ENCODE measurements around the gene TTYH3. TPM values are rescaled to one million over a fixed set of nuclear protein-coding genes. Genes with fewer than 3 reads are reported as not detected.
A peak's percentile ranks its signal among the peaks of the same experiment; 100 is the strongest.

The TTYH3 gene
- total and polyA plus RNA-seq, 2 of the 13 experiments (the other 11 are each of a cell fraction or from before 2014, with no cell fraction given) = 26.3 to 50.0 TPM

GRCh38 chr7:2663121-2663886 lies 31.5 kb downstream of the TTYH3 start (continued):
- no peak for TF ChIP-seq MTF2 (CRISPR knock-in tag; IDR thresholded peaks at IDR 0.05; ENCODE audit: borderline replicate concordance)
- TF ChIP-seq, protein P1, sequence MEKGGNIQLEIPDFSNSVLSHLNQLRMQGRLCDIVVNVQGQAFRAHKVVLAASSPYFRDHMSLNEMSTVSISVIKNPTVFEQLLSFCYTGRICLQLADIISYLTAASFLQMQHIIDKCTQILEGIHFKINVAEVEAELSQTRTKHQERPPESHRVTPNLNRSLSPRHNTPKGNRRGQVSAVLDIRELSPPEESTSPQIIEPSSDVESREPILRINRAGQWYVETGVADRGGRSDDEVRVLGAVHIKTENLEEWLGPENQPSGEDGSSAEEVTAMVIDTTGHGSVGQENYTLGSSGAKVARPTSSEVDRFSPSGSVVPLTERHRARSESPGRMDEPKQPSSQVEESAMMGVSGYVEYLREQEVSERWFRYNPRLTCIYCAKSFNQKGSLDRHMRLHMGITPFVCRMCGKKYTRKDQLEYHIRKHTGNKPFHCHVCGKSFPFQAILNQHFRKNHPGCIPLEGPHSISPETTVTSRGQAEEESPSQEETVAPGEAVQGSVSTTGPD (CRISPR knock-in tag; IDR thresholded peaks at IDR 0.05) = no peak
- peak; percentile 6; the same call in 1 of the 2 replicates for TF ChIP-seq ZNF839 (CRISPR knock-in tag; IDR thresholded peaks at IDR 0.05; ENCODE audit: borderline replicate concordance)
- TF ChIP-seq ZNF570 (CRISPR knock-in tag; IDR thresholded peaks at IDR 0.05; ENCODE audit: borderline replicate concordance) = no peak
- 0 out of 2 replicates have a peak, but pooled peaks have one; percentile 13 for TF ChIP-seq ZNF460 (CRISPR knock-in tag; IDR thresholded peaks at IDR 0.05; ENCODE audit: borderline replicate concordance)
- no peak for TF ChIP-seq ZEB1 (IDR thresholded peaks at IDR 0.05; ENCODE audit: insufficient replicate concordance, low read depth)
- peak; percentile 95 for TF ChIP-seq ZNF580 (CRISPR knock-in tag; IDR thresholded peaks at IDR 0.05; ENCODE audit: borderline replicate concordance, low read depth)
- TF ChIP-seq ZNF782 (CRISPR knock-in tag; IDR thresholded peaks at IDR 0.05; ENCODE audit: borderline replicate concordance) = peak; percentile 38; the same call in 1 of the 2 replicates
- TF ChIP-seq CREB1 (IDR thresholded peaks at IDR 0.05) = no peak
- no peak for TF ChIP-seq CREB1 (CRISPR knock-in tag; IDR thresholded peaks at IDR 0.05)
- peak; percentile 58; the same call in 1 of the 2 replicates for TF ChIP-seq ZNF841 (CRISPR knock-in tag; IDR thresholded peaks at IDR 0.05; ENCODE audit: borderline replicate concordance)
- TF ChIP-seq ZSCAN25 (CRISPR knock-in tag; IDR thresholded peaks at IDR 0.05) = peak; percentile 85
- 0 out of 2 replicates have a peak, but pooled peaks have one; percentile 54 for TF ChIP-seq NR0B2 (CRISPR knock-in tag; IDR thresholded peaks at IDR 0.05)
- 0 out of 2 replicates have a peak, but pooled peaks have one; percentile 32 for TF ChIP-seq ARID2 (CRISPR knock-in tag; IDR thresholded peaks at IDR 0.05; ENCODE audit: borderline replicate concordance)
- peak; percentile 97; the same call in 1 of the 2 replicates for TF ChIP-seq NFKB2 (CRISPR knock-in tag; IDR thresholded peaks at IDR 0.05; ENCODE audit: borderline replicate concordance)
- TF ChIP-seq ZNF280B (CRISPR knock-in tag; IDR thresholded peaks at IDR 0.05; ENCODE audit: borderline replicate concordance) = peak; percentile 98
- TF ChIP-seq PHB2 (IDR thresholded peaks at IDR 0.05; ENCODE audit: partially characterized antibody) = no peak
- no peak for TF ChIP-seq NBN (conservative IDR thresholded peaks at IDR 0.05)
- peak; percentile 95 for TF ChIP-seq ZNF589 (CRISPR knock-in tag; conservative IDR thresholded peaks at IDR 0.05)
- peak; percentile 88; the same call in 1 of the 2 replicates for TF ChIP-seq TIGD3 (CRISPR knock-in tag; IDR thresholded peaks at IDR 0.05; ENCODE audit: borderline replicate concordance)
- peak; percentile 56; the same call in 1 of the 2 replicates for TF ChIP-seq PHF8 (CRISPR knock-in tag; IDR thresholded peaks at IDR 0.05)

Measured in HepG2 (cell line).